WERI-Rb-1 (cell line): ENCODE results near the gene LARP4.

Experiments
- DNase-seq: peaks from one replicate; pipeline ENCODE4 v3.0.0-alpha.2; 2020
- H3K27ac ChIP-seq: fragments of 250-450 bp; sonication (Bioruptor Pico); 2 replicates; pipeline ENCODE4 v1.5.1; 2020; ENCODE audit warnings: mild to moderate bottlenecking, moderate library complexity
- H3K27me3 ChIP-seq: fragments of 250-450 bp; sonication (Bioruptor Pico); 2 replicates; pipeline ENCODE4 v1.5.1; 2021; ENCODE audit warnings: mild to moderate bottlenecking, low read depth, moderate library complexity; ENCODE audit not compliant: insufficient read depth, severe bottlenecking
- H3K36me3 ChIP-seq: fragments of 250-450 bp; sonication (Bioruptor Pico); 2 replicates; pipeline ENCODE4 v1.5.1; 2020; ENCODE audit warnings: mild to moderate bottlenecking, moderate library complexity
- H3K4me3 ChIP-seq: 2 replicates; pipeline ENCODE4 v1.5.1; 2011; ENCODE audit warnings: low read depth, mild to moderate bottlenecking, control low read depth, low read length
- H3K9me3 ChIP-seq: fragments of 250-450 bp; sonication (Bioruptor Pico); 2 replicates; pipeline ENCODE4 v1.5.1; 2021; ENCODE audit warnings: mild to moderate bottlenecking, moderate library complexity; ENCODE audit not compliant: severe bottlenecking
- CTCF ChIP-seq: IDR thresholded peaks from 2 replicates; pipeline ENCODE4 v1.5.1; 2011; ENCODE audit warnings: low read depth, mild to moderate bottlenecking, control low read depth, inconsistent platforms, low read length

The LARP4 gene

GRCh38 chr12:50453872-50454271, 53.2 kb downstream of the LARP4 start:
- Histone ChIP-seq H3K9me3 (no peaks in the 10 kb centered on the region), H3K36me3 (peaks cover 41% of the 10 kb centered on the region)

GRCh38 chr12:50458606-50459005, 57.9 kb downstream of the LARP4 start:
- no peaks in the 10 kb centered on the region for H3K27me3 ChIP-seq
- no peak for TF ChIP-seq CTCF
- H3K4me3 ChIP-seq, result no peak overlapping the region
- H3K9me3 ChIP-seq, result no peaks in the 10 kb centered on the region
- no peak for DNase-seq
- H3K36me3 ChIP-seq, result peaks cover 53% of the 10 kb centered on the region
- no peak overlapping the region for H3K27ac ChIP-seq

More at GRCh38 chr12:50453872-50454271, 53.2 kb downstream of the LARP4 start:
- no peak for TF ChIP-seq CTCF
- Histone ChIP-seq H3K27ac (no peak overlapping the region), H3K27me3 (no peaks in the 10 kb centered on the region), H3K4me3 (no peak overlapping the region)
- no peak for DNase-seq

GRCh38 chr12:50467439-50467838, 66.8 kb downstream of the LARP4 start:
- TF ChIP-seq CTCF, result no peak
- DNase-seq, result no peak

DNA sequence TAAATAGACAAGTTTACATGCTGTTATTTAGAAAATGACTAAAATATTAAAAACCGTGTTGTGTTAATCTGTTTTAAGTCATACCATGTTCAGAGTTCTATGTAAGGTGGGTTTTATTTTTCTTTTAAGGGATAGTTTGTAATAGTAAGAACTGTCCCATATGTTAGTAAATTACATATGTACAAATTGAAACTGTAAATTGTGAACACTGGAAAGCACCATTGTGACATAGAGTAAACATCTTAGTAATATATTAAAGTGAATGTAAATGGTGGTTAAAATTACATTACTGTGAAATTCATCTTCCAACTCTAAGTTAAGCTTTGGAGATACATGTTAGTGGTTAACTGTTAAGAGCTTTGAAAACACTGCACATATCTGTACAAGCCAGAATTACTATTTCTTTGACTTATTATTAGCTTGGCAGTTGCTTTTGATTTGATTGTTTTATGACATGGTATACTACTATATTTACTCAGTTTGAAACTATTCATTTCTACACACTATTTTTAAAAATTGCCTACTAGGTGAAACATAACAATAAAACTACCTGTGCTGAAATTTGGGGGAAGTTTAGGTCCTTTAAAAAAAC, 76.7 kb downstream of the LARP4 start:
- DNase-seq, result no peak
- Histone ChIP-seq H3K27ac (no peak overlapping the region), H3K9me3 (no peaks in the 10 kb centered on the region), H3K4me3 (no peak overlapping the region), H3K27me3 (no peaks in the 10 kb centered on the region), H3K36me3 (peaks cover 33% of the 10 kb centered on the region)
- no peak for TF ChIP-seq CTCF

More at GRCh38 chr12:50467439-50467838, 66.8 kb downstream of the LARP4 start:
- no peak overlapping the region for H3K4me3 ChIP-seq
- peaks cover 3% of the 10 kb centered on the region for H3K9me3 ChIP-seq
- H3K36me3 ChIP-seq, result peaks cover 53% of the 10 kb centered on the region
- no peaks in the 10 kb centered on the region for H3K27me3 ChIP-seq
- H3K27ac ChIP-seq, result no peak overlapping the region

GRCh38 chr12:50482571-50482970, 81.9 kb downstream of the LARP4 start:
- H3K9me3 ChIP-seq, result no peaks in the 10 kb centered on the region
- TF ChIP-seq CTCF, result no peak
- no peak overlapping the region for H3K4me3 ChIP-seq
- no peaks in the 10 kb centered on the region for H3K27me3 ChIP-seq
- H3K27ac ChIP-seq, result no peak overlapping the region
- no peak for DNase-seq
- peaks cover 5% of the 10 kb centered on the region; the same call in 1 of the 2 replicates for H3K36me3 ChIP-seq

DNA sequence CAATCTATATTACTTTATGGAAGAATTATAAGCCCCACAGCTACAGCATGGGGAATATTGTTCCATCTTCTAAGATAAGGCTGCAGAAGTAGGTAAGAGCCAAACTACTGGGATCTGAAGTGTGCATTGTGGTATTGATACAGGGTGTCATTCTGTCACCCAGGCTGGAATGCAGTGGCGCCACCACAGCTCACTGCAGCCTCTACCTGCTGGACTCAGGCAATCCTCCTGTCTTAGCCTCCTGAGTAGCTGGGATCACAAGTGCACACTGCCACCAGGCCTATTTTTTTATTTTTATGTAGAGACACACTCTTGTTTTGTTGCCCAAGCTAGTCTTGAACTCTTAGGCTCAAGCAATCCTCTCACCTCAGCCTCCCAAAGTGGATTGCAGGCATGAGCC, 82.8 kb downstream of the LARP4 start:
- Histone ChIP-seq H3K27me3 (no peaks in the 10 kb centered on the region), H3K9me3 (no peaks in the 10 kb centered on the region), H3K4me3 (no peak overlapping the region), H3K27ac (no peak overlapping the region), H3K36me3 (peaks cover under 1% of the 10 kb centered on the region; the same call in 1 of the 2 replicates)
- TF ChIP-seq CTCF, result no peak
- DNase-seq, result no peak
